Mesenchymal stem cell (in vitro differentiated cells and primary cell): ENCODE measurements around the gene STEAP1B.

Source experiments
- DNase-seq: peaks from one replicate; pipeline ENCODE4 v3.0.0-alpha.2; 2013
- H2AFZ ChIP-seq: one replicate; pipeline ENCODE4 v1.6.1; 2013; ENCODE audit warnings: low read depth, mild to moderate bottlenecking, control low read depth, inconsistent platforms, low read length, moderate library complexity
- H2AK5ac ChIP-seq: 2 replicates; pipeline ENCODE4 v1.6.1; 2013; ENCODE audit warnings: low read length, moderate library complexity, mild to moderate bottlenecking, inconsistent platforms; ENCODE audit not compliant: severe bottlenecking
- H2BK120ac ChIP-seq: one replicate; pipeline ENCODE4 v1.6.1; 2013; ENCODE audit warnings: low read depth, mild to moderate bottlenecking, inconsistent platforms, low read length, moderate library complexity
- H2BK12ac ChIP-seq, 2 experiments: one replicate each; pipeline ENCODE4 v1.6.1; 2013; ENCODE audit warnings: inconsistent platforms in 2 of 2, low read length in 2 of 2, mild to moderate bottlenecking in 2 of 2, moderate library complexity in 2 of 2, control low read depth in 1 of 2
- H2BK15ac ChIP-seq: one replicate; pipeline ENCODE4 v1.6.1; 2013; ENCODE audit warnings: mild to moderate bottlenecking, low read depth, inconsistent platforms; ENCODE audit not compliant: poor library complexity, severe bottlenecking
- H2BK5ac ChIP-seq: 2 replicates; pipeline ENCODE4 v1.6.1; 2013; ENCODE audit warnings: low read depth, mild to moderate bottlenecking, low read length, control low read depth, inconsistent platforms; ENCODE audit not compliant: poor library complexity, severe bottlenecking
- H3K14ac ChIP-seq, 2 experiments: one replicate each; pipeline ENCODE4 v1.6.1; 2013; ENCODE audit warnings: inconsistent platforms in 2 of 2, low read length in 2 of 2, control low read depth in 1 of 2, mild to moderate bottlenecking in 1 of 2, moderate library complexity in 1 of 2
- H3K18ac ChIP-seq, 2 experiments: one replicate each; pipeline ENCODE4 v1.6.1; 2013; ENCODE audit warnings: inconsistent platforms in 2 of 2, low read length in 2 of 2, control low read depth in 1 of 2, low read depth in 1 of 2, mild to moderate bottlenecking in 1 of 2
- H3K23ac ChIP-seq, 2 experiments: one replicate each; pipeline ENCODE4 v1.6.1; 2013; ENCODE audit warnings: inconsistent platforms in 2 of 2, low read length in 2 of 2, mild to moderate bottlenecking in 2 of 2, moderate library complexity in 2 of 2, control low read depth in 1 of 2
- H3K27ac ChIP-seq: 2 replicates; pipeline ENCODE4 v1.5.1; 2013; ENCODE audit warnings: mild to moderate bottlenecking, moderate library complexity, low read length, control low read depth, inconsistent platforms; ENCODE audit not compliant: poor library complexity, severe bottlenecking
- H3K27me3 ChIP-seq, 2 experiments: 2 replicates each; pipeline versions ENCODE4 v1.6.1 to v1.7.0; 2013; ENCODE audit warnings: low read length in 2 of 2, mild to moderate bottlenecking in 2 of 2, moderate library complexity in 2 of 2, control low read depth in 1 of 2, inconsistent platforms in 1 of 2; ENCODE audit not compliant: control insufficient read depth in 1 of 2, insufficient read depth in 1 of 2
- H3K36me3 ChIP-seq, 2 experiments: 2 replicates each; pipeline versions ENCODE4 v1.6.1 to v1.7.0; 2013; ENCODE audit warnings: low read length in 2 of 2, control low read depth in 1 of 2, inconsistent platforms in 1 of 2, low read depth in 1 of 2, mild to moderate bottlenecking in 1 of 2; ENCODE audit not compliant: insufficient read depth in 2 of 2, control insufficient read depth in 1 of 2
- H3K4ac ChIP-seq, 2 experiments: one replicate each; pipeline ENCODE4 v1.6.1; 2013; ENCODE audit warnings: inconsistent platforms in 2 of 2, low read length in 2 of 2, mild to moderate bottlenecking in 2 of 2, moderate library complexity in 2 of 2, control low read depth in 1 of 2, low read depth in 1 of 2
- H3K4me1 ChIP-seq: 2 replicates; pipeline ENCODE4 v1.6.1; 2013; ENCODE audit warnings: low read depth, low read length, control low read depth; ENCODE audit not compliant: control insufficient read depth, insufficient read depth
- H3K4me2 ChIP-seq: 2 replicates; pipeline ENCODE4 v1.6.1; 2013; ENCODE audit warnings: low read length, mild to moderate bottlenecking, inconsistent platforms; ENCODE audit not compliant: poor library complexity, severe bottlenecking
- H3K4me3 ChIP-seq, 2 experiments: 2 replicates each; pipeline versions ENCODE4 v1.5.1 to v1.7.0; 2013; ENCODE audit warnings: low read length in 2 of 2, mild to moderate bottlenecking in 2 of 2, control low read depth in 1 of 2, low read depth in 1 of 2; ENCODE audit not compliant: insufficient read depth in 1 of 2
- H3K79me1 ChIP-seq: replicated peaks from 2 replicates; pipeline ENCODE4 v1.6.1; 2013; ENCODE audit warnings: mild to moderate bottlenecking, control low read depth, low read length, inconsistent platforms; ENCODE audit not compliant: poor library complexity, severe bottlenecking
- H3K9ac ChIP-seq: 2 replicates; pipeline ENCODE4 v1.7.0; 2013; ENCODE audit warnings: mild to moderate bottlenecking, low read length, moderate library complexity
- H3K9me3 ChIP-seq: 2 replicates; pipeline ENCODE4 v1.7.0; 2013; ENCODE audit warnings: mild to moderate bottlenecking, low read length; ENCODE audit not compliant: control insufficient read depth
- H4K8ac ChIP-seq: one replicate; pipeline ENCODE4 v1.6.1; 2013; ENCODE audit warnings: inconsistent platforms, mild to moderate bottlenecking, low read length, moderate library complexity
- H4K91ac ChIP-seq: one replicate; pipeline ENCODE4 v1.6.1; 2013; ENCODE audit warnings: mild to moderate bottlenecking, low read length, inconsistent platforms
- WGBS: methylation state at CpG from one replicate; pipeline ENCODE4 v1.1.7; 2013; ENCODE audit warnings: mixed read lengths; 5-methylcytosine and 5-hydroxymethylcytosine counted together

Gene STEAP1B

GRCh38 chr7:22418251-22419046 lies 81.5 kb downstream of the STEAP1B start:
- no peak overlapping the region for H2BK120ac ChIP-seq
- H2BK12ac ChIP-seq: no peak overlapping the region
- no peaks in the 10 kb centered on the region for H3K36me3 ChIP-seq
- H2BK5ac ChIP-seq: no peak overlapping the region
- no peak overlapping the region for H4K8ac ChIP-seq
- no peak overlapping the region for H3K23ac ChIP-seq
- no peak overlapping the region for H3K4me2 ChIP-seq
- H3K27me3 ChIP-seq: peaks cover 0 to 3% of the 10 kb centered on the region in 2 experiments
- no peaks in the 10 kb centered on the region for H3K79me1 ChIP-seq
- WGBS: 88% methylated on average over 3 of the region's 6 CpGs
- no peak overlapping the region for H4K91ac ChIP-seq
- DNase-seq: no peak
- H2AFZ ChIP-seq: no peak overlapping the region
- H3K4ac ChIP-seq: no peak overlapping the region
- H3K27ac ChIP-seq: no peak overlapping the region
- H3K9me3 ChIP-seq: no peaks in the 10 kb centered on the region
- no peak overlapping the region for H3K4me3 ChIP-seq
- no peak overlapping the region for H3K18ac ChIP-seq
- H2BK15ac ChIP-seq: no peak overlapping the region
- H3K4me1 ChIP-seq: no peaks in the 10 kb centered on the region
- H3K9ac ChIP-seq: no peak overlapping the region
- H2AK5ac ChIP-seq: no peak overlapping the region
- no peak overlapping the region for H3K14ac ChIP-seq

GRCh38 chr7:22417841-22418240 lies 82.1 kb downstream of the STEAP1B start:
- H3K27ac ChIP-seq: no peak overlapping the region
- H4K91ac ChIP-seq: no peak overlapping the region
- H2BK12ac ChIP-seq: no peak overlapping the region
- no peak overlapping the region for H2AFZ ChIP-seq
- no peaks in the 10 kb centered on the region for H3K36me3 ChIP-seq
- H2BK120ac ChIP-seq: no peak overlapping the region
- no peak for DNase-seq
- peaks cover 0 to 3% of the 10 kb centered on the region in 2 experiments for H3K27me3 ChIP-seq
- no peak overlapping the region for H3K23ac ChIP-seq
- H3K4me3 ChIP-seq: no peak overlapping the region
- no peaks in the 10 kb centered on the region for H3K79me1 ChIP-seq
- no peak overlapping the region for H3K14ac ChIP-seq
- no peak overlapping the region for H3K4me2 ChIP-seq
- H3K9me3 ChIP-seq: no peaks in the 10 kb centered on the region
- no peak overlapping the region for H3K18ac ChIP-seq
- no peak overlapping the region for H2BK15ac ChIP-seq
- H3K9ac ChIP-seq: no peak overlapping the region
- no peak overlapping the region for H2BK5ac ChIP-seq
- H3K4ac ChIP-seq: no peak overlapping the region
- 86% methylated on average over 5 of the region's 5 CpGs for WGBS
- no peaks in the 10 kb centered on the region for H3K4me1 ChIP-seq
- H2AK5ac ChIP-seq: no peak overlapping the region
- H4K8ac ChIP-seq: no peak overlapping the region

DNA sequence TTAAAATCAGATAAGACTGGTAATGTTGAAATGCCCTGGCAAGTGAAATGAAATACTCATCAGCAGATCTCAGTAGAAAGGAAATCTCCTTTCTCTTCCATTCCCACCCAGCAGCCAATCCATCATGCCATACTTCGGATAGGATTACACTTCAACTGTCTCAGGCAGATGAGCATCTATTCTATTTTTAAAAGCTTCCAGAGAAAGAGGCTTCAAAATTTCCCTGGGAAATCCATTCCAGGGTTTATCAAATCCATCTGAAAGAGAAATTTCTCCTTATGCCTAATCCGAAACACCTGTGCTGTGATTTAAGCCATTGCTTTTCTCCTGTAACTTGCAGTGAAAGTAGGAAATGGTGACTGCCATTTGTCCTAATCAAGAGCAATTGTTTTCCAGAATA lies 82.6 kb downstream of the STEAP1B start:
- Histone ChIP-seq H4K91ac (no peak overlapping the region), H4K8ac (no peak overlapping the region), H3K4ac (no peak overlapping the region), H2AFZ (no peak overlapping the region), H3K4me2 (no peak overlapping the region), H3K4me3 (no peak overlapping the region), H3K14ac (no peak overlapping the region), H3K23ac (no peak overlapping the region), H2BK12ac (no peak overlapping the region), H2BK120ac (no peak overlapping the region), H3K79me1 (no peaks in the 10 kb centered on the region), H3K18ac (no peak overlapping the region), H3K36me3 (no peaks in the 10 kb centered on the region), H3K9ac (no peak overlapping the region), H3K27ac (no peak overlapping the region), H2BK5ac (no peak overlapping the region), H3K27me3 (peaks cover 0 to 3% of the 10 kb centered on the region in 2 experiments), H2AK5ac (no peak overlapping the region), H3K4me1 (no peaks in the 10 kb centered on the region), H2BK15ac (no peak overlapping the region), H3K9me3 (no peaks in the 10 kb centered on the region)
- DNase-seq: no peak
- WGBS: 84% methylated on average over 1 of the region's 2 CpGs

DNA sequence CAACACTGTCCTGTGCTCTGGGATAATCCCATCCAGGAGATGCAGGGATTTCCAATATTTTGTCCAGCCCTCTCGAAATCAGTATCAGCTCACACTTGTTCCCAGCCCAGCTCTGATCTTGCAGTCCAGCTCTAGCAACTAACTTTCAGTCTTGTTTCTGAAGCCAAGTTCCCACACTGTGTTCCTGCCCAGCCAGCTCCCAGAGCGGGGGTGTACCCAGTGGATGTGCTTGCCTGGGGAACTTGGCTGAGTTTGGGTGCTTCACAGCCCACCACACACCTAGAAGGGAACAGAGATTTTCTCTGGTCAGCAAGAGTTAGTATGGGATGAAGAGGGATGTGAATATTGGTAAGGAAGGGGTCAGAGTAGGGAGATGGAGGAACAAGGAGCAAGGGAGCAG lies 85.6 kb downstream of the STEAP1B start:
- no peaks in the 10 kb centered on the region for H3K9me3 ChIP-seq
- no peak overlapping the region for H3K4ac ChIP-seq
- no peaks in the 10 kb centered on the region for H3K4me1 ChIP-seq
- no peak overlapping the region for H2BK12ac ChIP-seq
- no peak overlapping the region for H2BK120ac ChIP-seq
- H3K27me3 ChIP-seq: peaks cover 0 to 5% of the 10 kb centered on the region in 2 experiments
- no peak overlapping the region for H4K8ac ChIP-seq
- H3K23ac ChIP-seq: no peak overlapping the region
- no peak overlapping the region for H3K18ac ChIP-seq
- no peak overlapping the region for H2AFZ ChIP-seq
- no peak overlapping the region for H3K9ac ChIP-seq
- no peak overlapping the region for H3K4me2 ChIP-seq
- H3K4me3 ChIP-seq: no peak overlapping the region
- H3K36me3 ChIP-seq: no peaks in the 10 kb centered on the region
- no peak overlapping the region for H2AK5ac ChIP-seq
- no peak overlapping the region for H2BK15ac ChIP-seq
- no peak overlapping the region for H2BK5ac ChIP-seq
- H4K91ac ChIP-seq: no peak overlapping the region
- no peaks in the 10 kb centered on the region for H3K79me1 ChIP-seq
- H3K14ac ChIP-seq: no peak overlapping the region
- DNase-seq: no peak
- whole genome bisulfite sequencing: 58% methylated on average over 2 of the region's 2 CpGs
- no peak overlapping the region for H3K27ac ChIP-seq
